NCI-H524 (cell line): ENCODE measurements around the gene CCRL2.
"Not testable (repeated sequence)": the region's sequence is repeated elsewhere in the genome, so short reads cannot be mapped to it uniquely, and the experiment has no call there.

Experiments
- DNase-seq, 2 experiments: peaks; one replicate each; lab custom pipeline; 2025; lab: John Stamatoyannopoulos, UW

CCRL2 gene

DNA sequence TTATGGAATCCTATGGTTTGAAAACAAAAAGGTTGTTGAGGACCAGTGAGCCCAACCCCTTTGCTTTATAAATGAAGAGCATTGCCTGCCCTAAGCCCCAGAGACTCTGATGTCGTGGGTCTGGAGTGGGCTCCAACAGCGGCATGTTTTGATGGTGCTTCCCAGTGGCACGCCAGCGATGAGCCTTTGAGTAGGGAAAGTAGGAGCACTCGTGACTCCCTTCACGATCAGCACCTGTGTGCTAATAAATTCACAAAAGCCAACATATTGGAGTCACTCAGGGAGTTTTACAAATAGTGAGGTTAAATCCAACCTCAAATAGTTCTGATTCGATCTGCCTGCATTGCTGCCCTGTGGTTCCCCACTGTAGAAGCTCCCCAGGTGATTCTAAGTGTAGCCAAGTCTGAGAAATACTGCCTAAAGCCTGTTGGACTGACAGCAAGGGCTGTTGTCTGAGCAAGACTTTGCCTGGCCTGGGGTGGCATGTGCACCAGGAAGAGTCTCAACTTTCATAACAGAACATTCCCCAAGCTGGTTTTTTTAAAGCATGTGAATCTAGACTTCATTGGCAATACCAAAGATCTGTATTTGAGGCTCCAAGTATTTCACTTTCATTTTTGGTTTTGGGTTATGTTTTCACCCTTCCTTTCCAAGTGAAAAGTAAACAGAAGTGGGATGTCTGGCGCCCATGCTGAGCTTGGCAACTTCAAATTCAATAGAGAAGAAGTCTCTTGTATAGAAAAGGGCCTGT lies 26.4 kb upstream of the CCRL2 start:
- DNase-seq, result no peak

- DNase-seq, result no peak
Measured at GRCh38 chr3:46381625-46382024, 25.4 kb upstream of the CCRL2 start.

- DNase-seq, result peak in 1 of 2 experiments; percentile 48
Measured at GRCh38 chr3:46383211-46383950, 23.7 kb upstream of the CCRL2 start.

GRCh38 chr3:46383951-46384330 lies 23.1 kb upstream of the CCRL2 start:
- no peak for DNase-seq

- peak; percentile 13 to 57 for DNase-seq
Measured at GRCh38 chr3:46386205-46386604, 20.9 kb upstream of the CCRL2 start.

DNA sequence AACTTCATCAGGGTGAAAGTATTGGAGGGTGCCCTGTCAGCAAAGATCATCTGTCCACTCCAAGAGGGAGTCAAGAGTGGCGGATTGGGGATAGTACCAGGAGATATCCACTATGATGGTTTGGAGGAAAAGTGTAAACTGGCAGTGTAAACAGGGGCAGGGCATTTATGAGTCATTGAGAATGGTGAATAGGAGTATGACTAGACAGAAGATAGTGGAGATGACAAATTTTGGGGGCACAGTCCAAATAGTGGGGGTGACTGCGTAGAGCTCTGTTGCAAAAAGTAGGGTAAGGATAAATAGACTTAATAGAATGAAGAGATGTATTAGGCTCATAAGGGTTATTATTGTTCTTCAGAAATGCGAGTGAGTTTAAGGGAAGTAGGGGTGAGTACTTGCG lies 18.2 kb upstream of the CCRL2 start:
- DNase-seq, result not testable (repeated sequence)

DNA sequence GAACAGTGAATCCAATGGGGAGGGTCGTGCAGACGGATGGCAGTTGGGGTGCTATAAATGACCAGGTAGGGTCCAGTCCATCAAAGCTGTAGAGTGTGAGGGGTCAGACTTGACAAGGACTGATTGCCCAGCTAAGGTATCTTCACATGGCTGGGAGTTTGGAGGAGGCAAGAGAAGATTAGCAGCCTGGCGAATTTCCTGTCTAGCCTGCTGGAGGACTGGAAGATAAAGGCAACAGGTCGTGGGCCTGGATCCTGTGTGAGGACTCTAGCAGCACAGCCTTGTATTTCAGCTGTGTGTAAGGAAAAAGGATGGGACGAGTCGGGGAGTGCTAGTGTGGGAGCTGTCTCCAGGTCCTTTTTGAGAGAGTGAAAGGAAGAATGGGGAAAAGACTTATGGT lies 17.8 kb upstream of the CCRL2 start:
- DNase-seq, result no peak

DNA sequence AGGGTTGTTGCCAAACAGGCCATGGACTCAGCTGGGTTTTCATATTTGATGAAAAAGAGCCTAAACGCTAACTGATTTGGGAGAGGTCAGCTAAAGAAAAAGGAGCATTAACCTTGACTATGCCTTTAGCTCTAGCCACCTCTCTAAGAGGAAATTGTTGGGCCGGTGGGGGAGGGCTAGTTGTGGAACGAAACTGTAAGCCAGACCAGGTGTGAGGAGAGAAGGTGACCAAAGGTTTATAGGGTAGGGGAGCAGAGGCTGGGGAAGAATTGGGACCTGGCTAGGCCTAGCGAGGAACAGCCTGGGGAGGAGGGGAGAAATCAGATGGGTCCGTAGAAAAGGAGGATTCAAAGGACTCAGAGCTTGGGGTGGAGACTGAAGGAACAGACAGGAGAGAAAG lies 15.5 kb upstream of the CCRL2 start:
- not testable (repeated sequence) for DNase-seq

- no peak for DNase-seq
Measured at GRCh38 chr3:46393011-46393410, 14.0 kb upstream of the CCRL2 start.

GRCh38 chr3:46393554-46394434 lies 13.3 kb upstream of the CCRL2 start:
- DNase-seq, result no peak

- no peak for DNase-seq
Measured at GRCh38 chr3:46395210-46395661, 11.8 kb upstream of the CCRL2 start.

DNA sequence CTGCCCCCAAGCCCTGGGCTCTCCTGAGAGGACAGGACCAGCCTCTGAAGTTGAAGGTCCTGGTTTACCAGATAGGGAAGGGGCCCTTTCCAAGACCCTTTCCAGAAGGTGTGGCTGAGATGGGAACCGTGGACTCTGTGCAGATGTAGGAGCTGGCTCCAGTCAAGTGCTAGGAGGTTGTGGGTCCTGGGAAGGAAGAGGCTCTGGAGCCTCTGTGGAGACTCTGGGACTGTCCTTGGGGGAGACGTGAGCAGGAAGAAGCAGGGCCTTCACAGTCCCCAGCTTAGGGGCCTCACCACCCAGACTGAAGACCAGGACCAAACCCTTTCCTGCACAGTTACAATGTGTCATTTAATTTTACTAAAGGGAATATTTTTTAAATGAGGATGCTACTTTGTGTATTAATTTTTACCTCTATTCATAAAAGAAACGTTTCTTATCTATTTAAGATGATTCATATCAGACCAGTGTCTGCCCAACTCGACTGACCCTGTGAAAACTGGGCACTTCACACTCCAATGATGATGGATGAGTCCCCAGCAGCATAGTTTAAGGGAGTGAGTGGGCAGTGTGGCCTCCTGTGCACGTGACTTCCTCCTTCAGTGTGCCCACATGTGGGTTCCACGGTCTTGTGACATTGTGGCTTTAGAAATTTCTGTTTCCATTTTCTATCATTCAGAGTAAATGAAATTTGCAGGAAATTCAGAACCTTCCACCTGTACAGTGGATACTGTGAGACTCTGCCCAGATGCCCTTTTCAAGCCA lies 11.1 kb upstream of the CCRL2 start:
- no peak for DNase-seq

- no peak for DNase-seq
Measured at GRCh38 chr3:46397111-46397510, 9.9 kb upstream of the CCRL2 start.

DNA sequence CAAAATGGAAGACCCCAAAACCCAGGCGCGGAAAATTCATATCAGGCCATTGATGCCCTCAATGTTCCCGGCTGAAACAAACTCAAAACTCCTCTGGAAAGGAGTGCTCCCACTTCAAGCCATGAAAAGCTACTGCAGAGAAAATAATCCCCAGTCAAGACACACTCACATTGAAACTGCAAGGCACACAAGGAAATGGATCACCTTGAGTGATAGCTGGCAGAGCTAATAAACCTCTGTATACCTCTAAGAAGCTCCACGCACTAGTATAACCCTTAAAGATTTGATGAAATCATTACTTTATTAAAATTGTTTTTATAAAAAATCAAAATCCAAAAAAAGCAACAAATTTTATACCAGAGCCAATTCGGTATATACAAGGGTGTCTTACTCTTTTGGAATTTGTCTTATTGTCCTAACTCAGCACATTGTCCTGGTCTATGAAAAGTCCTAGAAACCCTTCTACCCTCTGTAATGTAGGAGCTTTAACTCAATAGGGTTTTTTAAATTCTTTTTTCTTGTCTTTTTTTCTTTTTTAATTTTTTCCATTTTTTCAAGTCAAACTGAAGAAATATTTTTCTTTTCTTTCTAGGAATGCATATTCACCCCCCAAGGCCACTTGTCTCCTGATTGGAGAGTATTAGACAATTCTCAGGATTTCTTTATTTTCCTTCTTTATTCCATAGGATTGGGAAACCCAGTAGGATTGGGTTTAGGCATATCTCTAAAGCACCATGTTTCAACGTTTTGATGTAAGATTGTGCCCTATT lies 8.7 kb upstream of the CCRL2 start:
- no peak for DNase-seq

GRCh38 chr3:46399098-46399497 lies 8.0 kb upstream of the CCRL2 start:
- no peak for DNase-seq

- DNase-seq, result no peak
Measured at GRCh38 chr3:46399557-46399956, 7.5 kb upstream of the CCRL2 start.

DNA sequence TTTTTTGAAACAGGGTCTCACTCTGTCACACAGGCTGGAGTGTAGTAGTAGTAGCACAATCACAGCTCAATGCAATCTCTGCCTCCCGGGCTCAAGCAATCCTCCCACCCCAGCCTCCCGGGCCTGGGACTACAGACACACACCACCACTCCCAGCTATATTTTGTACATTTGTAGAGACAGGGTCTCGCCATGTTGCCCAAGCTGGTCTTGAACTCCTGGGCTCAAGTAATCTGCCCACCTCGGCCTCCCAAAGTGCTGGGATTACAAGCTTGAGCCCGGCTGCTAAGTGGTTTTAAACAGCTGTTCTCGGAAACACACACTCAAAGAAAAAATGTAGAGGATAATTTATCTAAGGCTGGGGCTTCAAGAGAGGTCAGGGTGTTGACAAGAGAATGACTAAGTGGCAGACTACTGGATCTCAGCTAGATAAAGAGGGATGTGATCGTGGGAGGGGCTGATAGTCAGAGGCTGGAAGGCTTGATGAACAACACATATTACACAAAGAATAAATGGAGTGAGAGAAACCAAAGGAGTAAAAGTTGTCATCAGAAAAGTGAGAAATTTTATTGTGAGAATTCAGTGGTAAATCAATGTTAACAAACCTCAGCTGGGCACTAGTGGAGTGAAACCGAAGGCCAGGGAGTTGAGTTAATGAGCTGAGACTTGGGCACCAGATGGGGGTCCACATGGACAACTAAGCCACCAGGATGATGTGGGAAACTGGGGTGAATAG lies 6.9 kb upstream of the CCRL2 start:
- peak; percentile 48 to 78 for DNase-seq

- no peak for DNase-seq
Measured at GRCh38 chr3:46400846-46401245, 6.2 kb upstream of the CCRL2 start.

GRCh38 chr3:46401579-46401978 lies 5.5 kb upstream of the CCRL2 start:
- no peak for DNase-seq

GRCh38 chr3:46402902-46403301 lies 4.2 kb upstream of the CCRL2 start:
- not testable (repeated sequence) for DNase-seq
